Thyroid gland (tissue), 4 donors: ENCODE results near the gene DTX3L. TPM values are rescaled to one million over a fixed set of nuclear protein-coding genes. Genes with fewer than 3 reads are reported as not detected.
A peak's percentile ranks its signal among the peaks of the same experiment; 100 is the strongest.
"Not testable (repeated sequence)": the region's sequence is repeated elsewhere in the genome, so short reads cannot be mapped to it uniquely, and the experiment has no call there.

Source experiments
- DNase-seq, 2 donors: peaks; one replicate each; pipeline ENCODE4 v3.0.0-alpha.2; 2019
- H3K27ac ChIP-seq, 3 donors: fragments of 200-600 bp; sonication (generic); 1 replicate in 2 of 3; 2 replicates in 1 of 3; pipeline ENCODE4 v1.5.1; 2016 to 2019; ENCODE audit warnings: mild to moderate bottlenecking in 1 of 3, moderate library complexity in 1 of 3
- H3K27me3 ChIP-seq: fragments of 200-600 bp; sonication (generic); one replicate; pipeline ENCODE4 v1.5.1; 2019
- H3K36me3 ChIP-seq, 2 donors: fragments of 200-600 bp; sonication (generic); one replicate each; pipeline ENCODE4 v1.5.1; 2016 to 2019
- H3K4me1 ChIP-seq, 2 donors: fragments of 200-600 bp; sonication (generic); one replicate each; pipeline ENCODE4 v1.5.1; 2017 to 2019
- H3K4me3 ChIP-seq, 3 donors: fragments of 200-600 bp; sonication (generic); replicated peaks in 1 of 3; 1 replicate in 2 of 3; 2 replicates in 1 of 3; pipeline ENCODE4 v1.5.1; 2016; ENCODE audit warnings: mild to moderate bottlenecking in 1 of 3
- H3K9me3 ChIP-seq: fragments of 200-600 bp; sonication (generic); one replicate; pipeline ENCODE4 v1.5.1; 2017
- POLR2A ChIP-seq, 2 donors: fragments of 450-650 bp; IDR thresholded peaks; one replicate each; pipeline ENCODE4 v1.6.1; 2017; ENCODE audit warnings: antibody characterized with exemption in 2 of 2, mild to moderate bottlenecking in 2 of 2, moderate library complexity in 1 of 2
- WGBS, 2 donors: methylation state at CpG; one replicate each; pipeline ENCODE4 v1.1.5; 2017; 5-methylcytosine and 5-hydroxymethylcytosine counted together
- intact Hi-C: fragments of 100-400 bp; cut with DNase I; formaldehyde crosslinking; loops from one replicate; pipeline ENCODE4 v1.15.1; 2023
- total RNA-seq, 4 donors: library from RNA; depleted of rRNA; stranded (reverse); fragments of >200 nt; gene quantifications; one replicate each; pipeline ENCODE4 v1.2.3, GENCODE V29; 2016
- TF ChIP-seq, protein P1 (sequence below), 6 experiments: fragments of 200-600 bp in 3 of 6; fragments of 450-650 bp in 3 of 6; sonication (generic) in 3 of 6; IDR thresholded peaks; one replicate each; pipeline ENCODE4 v1.5.1; 2016 to 2019; ENCODE audit warnings: antibody characterized with exemption in 6 of 6, mild to moderate bottlenecking in 2 of 6, inconsistent platforms in 1 of 6, moderate library complexity in 1 of 6

Gene DTX3L
- total RNA-seq, 4 donors from 2014 or later, result 21.1 to 32.1 (median 26.5) TPM

DNA sequence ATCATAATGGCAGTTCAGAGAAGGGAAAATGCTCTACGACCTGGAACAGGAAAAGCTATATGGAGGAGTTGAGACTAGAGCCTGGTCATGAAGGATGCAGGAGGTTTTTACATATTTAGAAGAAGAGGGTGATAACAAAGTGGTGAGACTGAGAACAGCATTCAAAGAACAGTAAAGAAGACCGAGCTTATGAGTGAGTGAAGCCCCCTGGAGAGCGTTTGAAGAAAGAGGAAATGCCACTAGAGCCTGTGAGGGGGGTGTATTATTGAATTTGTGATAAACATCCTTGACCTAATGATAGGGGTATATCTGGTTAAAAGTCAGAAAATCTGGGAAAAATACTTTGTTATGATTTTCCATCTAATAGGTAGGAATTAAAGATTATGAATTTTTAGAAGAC lies 4.2 kb upstream of the DTX3L start:
- peaks cover 13 to 14% of the 10 kb centered on the region in 2 donors for H3K36me3 ChIP-seq
- DNase-seq, result no peak
- H3K27me3 ChIP-seq, result no peaks in the 10 kb centered on the region
- no peak overlapping the region for H3K27ac ChIP-seq
- WGBS, 2 donors, result 85 to 92% methylated on average over 3 of the region's 3 CpGs
- intact Hi-C loops, result loop anchor here (2.0 kb wide), 1 partner anchor 121 kb away; the partner anchor contains the start of gene PARP14
- H3K9me3 ChIP-seq, result no peaks in the 10 kb centered on the region
- no peak overlapping the region for H3K4me3 ChIP-seq
- H3K4me1 ChIP-seq, result peaks cover 11 to 18% of the 10 kb centered on the region in 2 donors
- TF ChIP-seq, protein P1, sequence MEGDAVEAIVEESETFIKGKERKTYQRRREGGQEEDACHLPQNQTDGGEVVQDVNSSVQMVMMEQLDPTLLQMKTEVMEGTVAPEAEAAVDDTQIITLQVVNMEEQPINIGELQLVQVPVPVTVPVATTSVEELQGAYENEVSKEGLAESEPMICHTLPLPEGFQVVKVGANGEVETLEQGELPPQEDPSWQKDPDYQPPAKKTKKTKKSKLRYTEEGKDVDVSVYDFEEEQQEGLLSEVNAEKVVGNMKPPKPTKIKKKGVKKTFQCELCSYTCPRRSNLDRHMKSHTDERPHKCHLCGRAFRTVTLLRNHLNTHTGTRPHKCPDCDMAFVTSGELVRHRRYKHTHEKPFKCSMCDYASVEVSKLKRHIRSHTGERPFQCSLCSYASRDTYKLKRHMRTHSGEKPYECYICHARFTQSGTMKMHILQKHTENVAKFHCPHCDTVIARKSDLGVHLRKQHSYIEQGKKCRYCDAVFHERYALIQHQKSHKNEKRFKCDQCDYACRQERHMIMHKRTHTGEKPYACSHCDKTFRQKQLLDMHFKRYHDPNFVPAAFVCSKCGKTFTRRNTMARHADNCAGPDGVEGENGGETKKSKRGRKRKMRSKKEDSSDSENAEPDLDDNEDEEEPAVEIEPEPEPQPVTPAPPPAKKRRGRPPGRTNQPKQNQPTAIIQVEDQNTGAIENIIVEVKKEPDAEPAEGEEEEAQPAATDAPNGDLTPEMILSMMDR (IDR thresholded peaks at IDR 0.05), result no peak
- no peak for TF ChIP-seq POLR2A (IDR thresholded peaks at IDR 0.05)

DNA sequence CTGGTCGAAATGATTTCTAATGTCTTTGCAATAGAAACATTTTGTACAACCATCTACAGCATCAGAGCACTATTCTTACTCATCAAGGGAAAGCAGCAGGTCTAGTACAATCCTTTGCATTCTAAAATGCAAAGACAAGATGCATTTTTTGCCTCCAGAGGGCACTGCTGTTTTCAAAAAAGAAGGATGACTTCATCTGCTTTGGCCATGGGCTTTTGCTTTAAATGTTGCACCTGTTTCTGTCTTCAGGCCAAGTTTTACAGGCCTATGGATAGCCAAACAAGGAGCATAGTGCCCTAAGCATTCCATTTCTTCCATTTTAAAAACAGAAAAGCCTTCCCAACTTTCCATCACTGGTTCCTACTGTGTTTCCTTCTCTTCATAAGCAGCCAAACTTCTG lies 3.5 kb upstream of the DTX3L start:
- peaks cover 8 to 9% of the 10 kb centered on the region in 2 donors for H3K36me3 ChIP-seq
- no peaks in the 10 kb centered on the region for H3K27me3 ChIP-seq
- no peak overlapping the region for H3K4me3 ChIP-seq
- 89 to 92% methylated on average over 1 of the region's 1 CpG for WGBS, 2 donors
- TF ChIP-seq, protein P1 (IDR thresholded peaks at IDR 0.05), result peak; percentile 14 to 79 (median 56)
- TF ChIP-seq POLR2A (IDR thresholded peaks at IDR 0.05), result no peak
- peaks cover 11 to 26% of the 10 kb centered on the region in 2 donors for H3K4me1 ChIP-seq
- DNase-seq, result peak; percentile 53 to 55
- H3K9me3 ChIP-seq, result no peaks in the 10 kb centered on the region
- intact Hi-C loops, result loop anchor here (2.0 kb wide), 1 partner anchor 120 kb away; the partner anchor contains the start of gene PARP14
- H3K27ac ChIP-seq, result no peak overlapping the region

DNA sequence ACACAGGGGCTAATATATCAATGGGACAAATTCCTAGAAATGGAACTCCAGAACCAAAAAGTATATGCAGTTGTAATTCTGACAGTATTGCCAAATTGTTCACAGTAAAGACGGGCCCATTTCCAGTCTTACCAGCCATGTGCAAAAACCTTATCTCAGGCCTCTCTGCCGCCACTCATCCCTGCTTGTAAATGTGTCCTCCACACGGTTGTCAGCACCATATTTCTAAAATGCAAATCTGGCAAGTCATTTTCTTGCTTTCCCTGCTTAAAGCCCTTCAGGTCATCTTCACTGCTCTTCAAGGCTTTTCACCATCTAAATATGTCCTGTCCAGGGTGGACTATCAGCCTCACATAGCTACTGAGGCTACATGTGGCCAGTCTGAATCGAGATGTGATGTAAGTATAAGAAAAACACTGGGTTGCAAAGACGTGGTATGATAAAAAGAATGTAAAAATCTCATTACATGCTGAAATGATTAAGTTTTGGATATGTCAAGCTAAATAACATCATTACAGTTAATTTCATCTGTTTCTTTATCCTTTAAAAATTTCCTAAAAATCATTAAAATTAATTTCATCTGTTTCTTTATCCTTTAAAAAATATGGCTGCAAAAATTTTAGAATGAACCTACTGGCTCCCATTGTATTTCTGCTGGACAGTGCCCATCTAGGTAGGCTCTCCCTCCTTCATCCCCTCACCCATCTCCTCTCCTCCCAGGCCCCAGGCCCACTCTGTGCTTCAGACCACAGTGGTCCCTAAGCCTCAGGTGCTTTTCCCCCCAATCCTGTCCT lies 1.0 kb upstream of the DTX3L start:
- H3K9me3 ChIP-seq, result no peaks in the 10 kb centered on the region
- TF ChIP-seq, protein P1 (IDR thresholded peaks at IDR 0.05), result no peak
- no peak for TF ChIP-seq POLR2A (IDR thresholded peaks at IDR 0.05)
- H3K36me3 ChIP-seq, result peaks cover 3 to 4% of the 10 kb centered on the region in 2 donors
- no peak for DNase-seq
- H3K27me3 ChIP-seq, result no peaks in the 10 kb centered on the region
- peaks cover 11 to 35% of the 10 kb centered on the region in 2 donors for H3K4me1 ChIP-seq
- peak overlapping the region; percentile 62 to 96 (median 78) for H3K4me3 ChIP-seq
- intact Hi-C loops, result no loop called here
- 74 to 77% methylated on average over 5 of the region's 5 CpGs for WGBS, 2 donors
- H3K27ac ChIP-seq, result peak overlapping the region; percentile 92 to 98 (median 97)

DNA sequence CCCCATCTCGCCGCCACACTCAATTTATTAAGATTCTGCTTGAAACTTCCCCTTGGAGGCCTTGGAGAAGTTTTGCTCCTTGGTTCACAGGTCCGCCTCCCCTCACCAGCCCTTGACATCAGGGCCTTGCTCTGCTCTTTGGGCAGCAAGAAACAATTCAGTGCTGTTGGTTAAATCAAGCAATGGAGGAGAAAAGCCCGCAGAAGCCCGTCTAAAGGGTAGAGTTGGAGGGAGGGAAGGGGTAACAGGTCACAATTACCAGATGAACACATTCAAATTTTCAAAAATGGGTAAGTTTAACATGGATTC lies 467 bp upstream of the DTX3L start:
- Histone ChIP-seq H3K4me1 (peaks cover 15 to 39% of the 10 kb centered on the region in 2 donors), H3K9me3 (no peaks in the 10 kb centered on the region), H3K36me3 (no peaks in the 10 kb centered on the region), H3K27me3 (no peaks in the 10 kb centered on the region), H3K4me3 (peak overlapping the region; percentile 62 to 96 (median 78)), H3K27ac (peak overlapping the region; percentile 92 to 98 (median 97))
- TF ChIP-seq, protein P1 (IDR thresholded peaks at IDR 0.05), result no peak
- no peak for TF ChIP-seq POLR2A (IDR thresholded peaks at IDR 0.05)
- WGBS, 2 donors, result 24 to 26% methylated on average over 5 of the region's 5 CpGs
- intact Hi-C loops, result no loop called here
- peak; percentile 31 to 47 for DNase-seq

DNA sequence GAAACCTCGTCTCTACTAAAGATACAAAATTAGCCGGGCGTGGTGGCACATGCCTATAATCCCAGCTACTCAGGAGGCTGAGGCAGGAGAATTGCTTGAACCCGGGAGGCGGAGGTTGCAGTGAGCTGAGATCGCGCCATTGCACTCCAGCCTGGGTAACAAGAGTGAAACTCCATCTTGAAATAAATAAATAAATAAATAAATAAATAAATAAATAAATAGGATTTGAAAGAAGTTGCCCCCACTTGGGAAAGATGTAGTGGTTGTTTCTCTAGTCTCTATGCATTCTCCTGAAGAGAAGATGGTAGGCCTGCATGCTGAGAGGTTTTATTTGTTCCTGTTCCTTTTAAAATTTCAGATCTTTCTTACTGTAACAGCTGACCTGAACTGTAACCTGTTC lies 4.0 kb downstream of the DTX3L start:
- H3K9me3 ChIP-seq, DNase-seq, H3K27me3 ChIP-seq, H3K4me3 ChIP-seq, H3K36me3 ChIP-seq, intact Hi-C loops: not testable (repeated sequence)
- Histone ChIP-seq H3K4me1 (peaks cover 24 to 45% of the 10 kb centered on the region in 2 donors), H3K27ac (peak overlapping the region; percentile 66 to 82 (median 82))
- 94 to 98% methylated on average over 7 of the region's 7 CpGs for WGBS, 2 donors
